Stimulated activated CD4-positive, alpha-beta T cell treated with anti-CD3 and anti-CD28 coated beads, TNF-alpha, amount 100 ng/mL, for 48 hours (primary cell): ENCODE results near the gene PLCD1.
A peak's percentile ranks its signal among the peaks of the same experiment; 100 is the strongest.
"Not testable (repeated sequence)": the region's sequence is repeated elsewhere in the genome, so short reads cannot be mapped to it uniquely, and the experiment has no call there.

Source experiments
- DNase-seq, 3 donors: peaks; one replicate each; pipeline ENCODE4 v3.0.0-alpha.2; 2020; ENCODE audit warnings: low read depth in 3 of 3

PLCD1 gene

DNA sequence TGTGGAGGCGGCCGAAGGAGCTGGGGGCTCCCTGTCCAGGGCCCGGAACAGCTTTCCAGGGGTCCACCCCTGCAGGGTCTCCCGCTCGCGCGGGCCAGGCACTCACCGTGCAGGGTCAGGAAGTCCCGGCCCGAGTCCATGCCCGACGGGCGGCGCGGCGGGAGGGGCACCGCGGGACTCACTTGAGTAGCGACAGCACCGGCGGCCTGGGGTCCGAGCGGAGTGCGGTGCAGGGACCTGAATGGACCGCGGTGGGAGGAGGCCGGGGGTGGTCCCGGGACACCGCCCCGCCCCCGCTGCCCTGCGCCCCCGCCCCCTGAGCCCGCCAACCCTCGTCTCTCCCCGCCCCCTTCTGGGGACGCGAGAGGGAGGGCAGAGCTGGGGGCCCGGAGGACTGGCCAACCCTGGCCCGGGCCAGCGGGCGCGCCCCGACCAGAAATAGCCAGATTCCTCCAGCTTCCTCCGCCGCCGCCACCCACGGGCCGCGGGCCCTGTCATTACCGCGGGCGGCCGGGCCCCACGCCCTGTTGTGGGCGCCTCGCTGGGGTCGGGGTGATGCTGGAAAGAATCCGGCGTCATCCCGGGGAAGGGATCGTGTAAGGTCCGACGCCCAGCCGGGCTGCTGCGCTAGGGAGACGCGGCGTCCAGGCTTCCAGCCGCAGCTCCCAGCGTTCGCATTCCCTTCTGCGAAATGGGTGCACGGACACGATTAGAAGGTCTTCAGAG lies at the start of gene PLCD1:
Gene PLCD1, minus strand, starts transcription at position 243 of the 726 bp plus-strand sequence. Its CDS starts 103 bp downstream, at position 140.
- DNase-seq: no peak

DNA sequence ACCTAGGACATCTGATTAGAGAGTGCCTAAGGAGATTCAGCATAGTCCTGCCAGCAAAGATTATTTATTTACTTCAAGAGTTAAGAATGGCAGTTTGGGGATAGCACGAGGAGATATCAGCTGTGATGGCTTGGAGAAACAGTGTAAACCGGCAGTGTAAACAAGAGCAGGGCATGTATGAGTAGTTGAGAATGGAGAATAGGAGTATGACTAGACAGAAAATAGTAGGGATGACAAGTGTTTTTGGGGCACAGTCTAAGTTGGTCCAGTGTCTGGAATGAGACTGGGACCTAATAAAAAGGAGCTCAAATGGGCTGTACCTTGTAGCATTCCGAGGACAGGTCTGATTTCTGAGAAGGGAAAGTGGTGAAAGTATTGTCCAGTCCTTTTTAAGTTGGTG lies 47.6 kb upstream of the PLCD1 start:
- not testable (repeated sequence) for DNase-seq

DNA sequence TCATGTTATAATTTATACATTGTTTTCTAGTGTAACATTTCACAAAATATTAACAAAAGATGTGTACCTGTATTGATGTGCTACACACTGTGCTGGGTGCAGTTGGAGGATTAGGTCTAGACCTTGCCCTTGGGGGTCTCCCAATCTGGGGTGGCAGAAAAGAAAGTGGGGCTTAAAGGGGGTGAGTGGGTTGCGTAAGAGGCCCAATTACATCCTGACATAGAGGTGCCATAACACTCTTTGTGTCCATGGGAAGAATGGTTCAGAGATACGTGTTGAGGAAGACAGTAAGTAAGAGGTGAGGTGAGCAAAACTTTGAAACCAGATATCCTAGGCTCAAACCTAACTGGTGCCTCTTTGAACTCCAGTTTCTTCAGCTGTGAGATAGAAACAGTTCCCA lies 40.6 kb upstream of the PLCD1 start:
- no peak for DNase-seq

DNA sequence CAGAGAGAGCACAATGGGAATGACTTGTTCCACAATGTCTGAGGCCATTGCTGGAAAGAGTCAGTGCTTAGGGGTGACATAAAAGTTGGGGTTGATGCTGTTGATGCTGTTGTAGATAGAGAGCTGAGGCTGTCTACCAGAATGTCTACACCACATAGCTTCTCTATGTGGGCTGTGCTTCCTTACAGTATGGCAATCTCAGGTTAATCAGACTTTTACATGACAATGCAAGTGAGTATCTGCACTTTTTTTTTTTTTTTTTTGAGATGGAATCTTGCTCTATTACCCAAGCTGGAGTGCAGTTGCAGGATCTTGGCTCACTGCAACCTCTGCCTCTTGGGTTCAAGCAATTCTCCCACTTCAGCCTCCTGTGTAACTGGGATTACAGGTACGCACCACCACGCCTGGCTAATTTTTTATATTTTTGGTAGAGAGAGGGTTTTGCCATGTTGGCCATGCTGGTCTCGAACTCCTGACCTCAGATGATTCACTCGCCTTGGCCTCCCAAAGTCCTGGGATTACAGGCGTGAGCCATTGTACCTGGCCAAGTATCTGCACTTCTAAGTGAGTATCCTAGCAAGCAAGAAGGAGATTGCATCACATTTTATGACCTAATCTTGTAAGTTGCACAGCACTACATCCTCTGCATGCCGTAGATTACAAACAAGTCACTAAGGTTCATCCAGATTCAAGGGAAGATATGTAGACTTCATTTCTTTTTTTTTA lies 38.2 kb upstream of the PLCD1 start:
- DNase-seq: no peak

- DNase-seq: not testable (repeated sequence)
Observed at GRCh38 chr3:38064453-38064852, 35.0 kb upstream of the PLCD1 start.

- no peak for DNase-seq
Observed at GRCh38 chr3:38062809-38063208, 33.4 kb upstream of the PLCD1 start.

DNA sequence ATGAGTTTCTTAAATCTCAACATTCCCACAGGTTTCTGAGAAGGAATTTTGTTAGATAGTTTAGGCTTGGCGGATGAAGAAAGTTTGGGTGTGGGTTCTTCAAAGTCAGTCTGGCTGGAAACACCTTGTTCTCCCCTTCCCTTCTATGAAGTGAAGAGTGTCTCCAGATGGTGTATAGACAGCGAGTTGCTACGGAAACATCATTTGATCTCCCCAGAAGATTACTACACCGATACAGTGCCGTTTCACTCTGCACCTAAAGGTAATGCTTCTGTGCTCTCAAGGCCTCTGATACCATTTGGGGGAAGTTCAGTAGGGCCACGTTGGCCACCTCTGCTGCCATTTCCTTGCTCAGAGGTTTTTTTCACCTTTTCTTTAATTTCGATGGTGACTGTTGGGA lies 30.1 kb upstream of the PLCD1 start:
- no peak for DNase-seq

DNA sequence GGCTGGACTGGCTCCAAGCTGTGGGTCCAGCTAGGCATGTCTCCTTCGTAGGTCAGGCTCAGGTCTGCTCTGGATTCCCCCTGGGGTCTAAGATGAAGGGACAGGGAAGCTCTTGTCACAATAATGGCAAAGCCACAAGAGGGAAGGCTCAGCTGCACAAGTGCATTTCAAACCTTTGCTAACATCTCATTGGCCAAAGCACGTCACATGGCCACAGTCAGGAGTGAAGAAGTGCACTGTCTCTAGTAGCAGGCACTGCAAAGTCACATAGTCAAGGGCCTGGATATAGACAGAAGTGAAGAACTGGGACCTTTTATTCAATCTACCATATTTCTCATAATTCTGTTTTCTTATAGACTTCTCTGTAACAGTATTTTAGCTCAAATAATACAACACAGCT lies 29.7 kb upstream of the PLCD1 start:
- DNase-seq: no peak

GRCh38 chr3:38054499-38055001 lies 25.1 kb upstream of the PLCD1 start:
- DNase-seq: no peak

DNA sequence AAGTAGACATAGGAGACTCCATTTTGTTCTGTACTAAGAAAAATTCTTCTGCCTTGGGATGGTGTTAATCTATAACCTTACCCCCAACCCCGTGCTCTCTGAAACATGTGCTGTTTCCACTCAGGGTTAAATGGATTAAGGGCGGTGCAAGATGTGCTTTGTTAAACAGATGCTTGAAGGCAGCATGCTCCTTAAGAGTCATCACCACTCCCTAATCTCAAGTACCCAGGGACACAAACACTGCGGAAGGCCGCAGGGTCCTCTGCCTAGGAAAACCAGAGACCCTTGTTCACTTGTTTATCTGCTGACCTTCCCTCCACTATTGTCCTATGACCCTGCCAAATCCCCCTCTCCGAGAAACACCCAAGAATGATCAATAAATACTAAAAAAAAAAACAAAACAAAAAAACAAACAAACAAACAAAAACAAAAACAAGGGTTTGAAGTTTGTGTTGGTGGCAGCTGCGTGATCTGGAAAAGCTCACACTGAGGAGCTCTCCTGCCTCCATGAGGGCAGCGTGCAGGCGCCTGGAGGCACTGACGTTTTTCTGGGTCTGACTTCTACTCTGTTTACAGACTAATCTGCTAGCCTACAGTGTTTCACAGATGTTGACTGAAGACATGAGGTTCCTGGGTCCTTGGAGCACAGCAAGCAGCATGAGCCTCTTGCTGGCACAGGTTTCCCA lies 24.5 kb upstream of the PLCD1 start:
- DNase-seq: not testable (repeated sequence)

DNA sequence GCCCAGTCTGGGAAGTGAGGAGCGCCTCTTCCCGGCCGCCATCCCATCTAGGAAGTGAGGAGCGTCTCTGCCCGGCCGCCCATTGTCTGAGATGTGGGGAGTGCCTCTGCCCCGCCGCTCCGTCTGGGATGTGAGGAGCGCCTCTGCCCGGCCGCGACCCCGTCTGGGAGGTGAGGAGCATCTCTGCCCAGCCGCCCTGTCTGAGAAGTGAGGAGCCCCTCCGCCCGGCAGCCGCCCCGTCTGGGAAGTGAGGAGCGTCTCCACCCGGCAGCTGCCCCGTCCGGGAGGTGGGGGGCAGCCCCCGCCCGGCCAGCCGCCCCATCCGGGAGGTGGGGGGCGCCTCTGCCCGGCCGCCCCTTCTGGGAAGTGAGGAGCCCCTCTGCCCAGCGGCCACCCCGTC lies 23.8 kb upstream of the PLCD1 start:
- DNase-seq: not testable (repeated sequence)

- DNase-seq: no peak
Observed at GRCh38 chr3:38051131-38051530, 21.7 kb upstream of the PLCD1 start.

- DNase-seq: no peak
Observed at GRCh38 chr3:38049358-38050126, 20.1 kb upstream of the PLCD1 start.

- DNase-seq: no peak
Observed at GRCh38 chr3:38047896-38048295, 18.5 kb upstream of the PLCD1 start.

DNA sequence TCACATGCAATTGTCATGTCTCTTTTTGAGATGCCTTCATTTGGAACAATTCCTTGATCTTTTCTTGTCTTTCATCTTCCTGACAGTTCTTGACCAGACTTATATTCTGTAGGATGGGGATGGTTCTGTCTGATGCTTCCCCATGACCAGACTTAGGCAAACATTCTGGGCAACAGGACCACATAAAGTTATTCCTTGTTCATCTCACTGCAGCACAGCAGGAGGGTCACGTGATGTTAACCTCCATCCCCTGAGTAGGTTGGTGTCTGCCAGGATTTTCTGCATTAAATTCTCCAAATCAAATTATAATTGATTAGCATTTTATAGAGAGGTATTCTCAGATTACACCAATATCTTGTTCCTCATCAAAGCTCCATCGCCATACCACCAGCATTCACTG lies 17.4 kb upstream of the PLCD1 start:
- DNase-seq: no peak

- DNase-seq: no peak
Observed at GRCh38 chr3:38046027-38046426, 16.6 kb upstream of the PLCD1 start.

DNA sequence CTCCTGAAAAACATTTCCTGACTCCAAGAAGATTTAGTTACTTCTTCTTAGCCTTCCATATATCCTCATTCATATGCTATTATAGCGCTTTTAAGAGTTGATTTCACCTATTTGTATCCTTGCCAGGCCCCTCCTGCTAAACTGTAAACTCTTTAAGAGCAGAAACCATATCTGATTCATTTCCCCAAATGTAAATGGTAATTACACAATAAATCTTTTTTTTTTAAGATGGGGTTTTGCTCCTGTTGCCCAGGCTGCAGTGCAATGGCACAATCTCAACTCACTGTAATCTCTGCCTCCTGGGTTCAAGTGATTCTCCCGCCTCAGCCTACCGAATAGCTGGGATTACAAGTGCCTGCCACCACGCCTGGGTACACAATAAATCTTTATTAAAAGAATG lies 14.0 kb upstream of the PLCD1 start:
- DNase-seq: no peak

DNA sequence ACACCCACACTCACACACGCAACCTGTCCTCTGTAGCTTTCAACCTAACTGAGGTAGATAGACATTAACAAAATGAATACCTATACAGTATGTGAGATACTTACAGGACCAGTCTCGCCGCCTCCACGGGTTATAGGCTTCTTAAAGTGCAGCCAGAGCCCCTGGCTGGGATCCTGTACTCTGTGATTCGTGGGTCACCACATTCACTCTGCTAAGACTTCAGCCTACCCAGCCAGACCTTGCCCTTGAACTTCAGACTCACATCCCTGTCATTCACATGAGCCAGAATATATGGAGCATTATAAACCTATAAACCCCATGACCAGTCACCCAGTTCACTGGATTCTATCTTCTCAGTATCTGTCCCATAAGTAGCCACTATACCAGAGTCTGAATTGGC lies 11.0 kb upstream of the PLCD1 start:
- no peak for DNase-seq

DNA sequence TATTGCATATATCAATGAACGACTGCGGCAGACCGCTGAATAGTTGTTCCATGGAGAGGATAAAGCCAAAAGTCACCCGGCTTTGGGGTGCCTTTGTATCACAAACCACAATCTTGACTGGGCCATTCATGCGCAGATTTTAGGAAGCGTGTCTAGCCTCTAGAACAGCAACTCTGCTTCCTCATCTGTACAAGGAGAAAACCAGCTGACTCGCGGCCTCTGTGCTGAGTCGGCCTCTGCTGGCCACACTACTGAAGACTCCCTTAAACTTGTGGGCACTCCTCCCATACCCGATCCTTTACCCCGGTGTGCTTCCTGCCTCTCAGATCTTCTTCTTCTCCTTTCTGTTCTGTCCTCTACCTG lies 10.4 kb upstream of the PLCD1 start:
- no peak for DNase-seq

DNA sequence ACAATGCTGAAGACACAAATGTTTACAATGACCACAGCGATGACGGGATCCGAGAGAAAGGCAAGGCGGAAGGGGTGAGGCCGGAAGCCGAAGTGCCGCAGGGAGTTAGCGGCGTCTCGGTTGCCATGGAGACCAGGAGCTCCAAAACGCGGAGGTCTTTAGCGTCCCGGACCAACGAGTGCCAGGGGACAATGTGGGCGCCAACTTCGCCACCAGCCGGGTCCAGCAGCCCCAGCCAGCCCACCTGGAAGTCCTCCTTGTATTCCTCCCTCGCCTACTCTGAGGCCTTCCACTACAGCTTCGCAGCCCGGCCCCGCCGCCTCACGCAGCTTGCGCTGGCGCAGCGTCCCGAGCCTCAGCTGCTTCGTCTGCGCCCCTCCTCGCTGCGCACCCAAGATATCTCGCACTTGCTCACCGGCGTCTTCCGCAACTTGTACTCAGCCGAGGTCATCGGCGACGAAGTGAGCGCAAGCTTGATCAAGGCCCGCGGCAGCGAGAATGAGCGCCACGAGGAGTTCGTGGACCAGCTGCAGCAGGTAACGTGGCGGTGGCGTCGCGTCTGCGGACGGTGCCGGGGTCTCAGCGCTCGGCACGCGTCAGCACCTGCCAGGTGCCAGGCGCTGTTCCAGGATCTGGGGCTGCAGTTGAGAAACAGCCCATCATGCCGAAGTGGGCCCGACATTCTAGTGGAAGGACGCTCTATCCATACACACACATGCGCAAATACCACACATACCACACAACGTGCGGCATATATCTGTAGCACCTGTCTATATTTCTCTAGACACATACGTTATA lies 9.9 kb upstream of the PLCD1 start, which contains the start of gene DLEC1:
Gene DLEC1, plus strand, starts transcription at position 108 of the 798 bp plus-strand sequence. Its CDS starts 18 bp downstream, at position 126.
- peak; percentile 58 to 73 (median 69) for DNase-seq

DNA sequence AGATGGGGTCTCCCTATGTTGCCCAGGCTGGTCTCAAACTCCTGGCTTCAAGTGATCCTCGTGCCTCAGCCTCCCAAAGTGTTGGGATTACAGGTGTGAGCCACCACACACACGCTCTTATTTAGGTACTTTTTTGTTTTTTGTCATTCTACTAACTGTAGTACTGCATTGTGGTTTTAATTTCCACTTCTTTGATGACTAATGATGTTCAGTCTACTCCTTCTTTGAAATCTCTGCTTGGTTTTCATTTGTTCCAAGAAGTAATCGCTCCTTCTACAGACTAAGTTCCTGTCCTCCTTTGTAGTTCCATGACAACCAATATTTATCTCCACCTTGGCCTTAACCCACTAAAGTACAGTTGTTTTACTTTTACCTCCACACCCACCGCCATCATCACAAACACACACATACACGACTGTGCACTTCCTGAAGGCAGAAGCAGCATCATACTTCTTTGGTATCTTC lies 9.0 kb upstream of the PLCD1 start:
- no peak for DNase-seq
